IPS-11a (cell line): ENCODE measurements around the gene NHERF1.

ENCODE experiments used
- H3K4me3 ChIP-seq: one replicate; pipeline ENCODE4 v1.5.1; 2013; ENCODE audit warnings: low read depth, low read length, control low read depth

The NHERF1 gene

DNA sequence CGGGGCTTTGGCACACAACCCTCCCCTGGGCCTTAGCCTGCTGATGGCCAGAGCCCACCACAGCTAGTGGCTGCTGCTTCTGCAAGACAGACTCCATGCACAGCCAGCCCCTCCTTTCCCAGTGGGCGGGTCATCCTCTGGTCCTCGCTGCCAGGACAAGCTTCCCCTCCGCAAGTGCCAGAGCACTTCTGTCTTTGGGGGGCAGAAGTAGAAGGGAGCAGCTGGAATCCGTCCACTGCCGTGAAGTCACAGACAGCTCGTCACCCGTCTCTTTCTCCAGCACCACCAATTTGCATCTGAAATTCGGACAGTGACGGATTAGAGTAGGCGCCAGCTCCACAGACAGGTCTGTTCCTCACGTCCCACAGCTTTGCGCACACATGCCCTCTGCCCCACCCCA lies 59.0 kb downstream of the NHERF1 start:
- H3K4me3 ChIP-seq: no peak overlapping the region

DNA sequence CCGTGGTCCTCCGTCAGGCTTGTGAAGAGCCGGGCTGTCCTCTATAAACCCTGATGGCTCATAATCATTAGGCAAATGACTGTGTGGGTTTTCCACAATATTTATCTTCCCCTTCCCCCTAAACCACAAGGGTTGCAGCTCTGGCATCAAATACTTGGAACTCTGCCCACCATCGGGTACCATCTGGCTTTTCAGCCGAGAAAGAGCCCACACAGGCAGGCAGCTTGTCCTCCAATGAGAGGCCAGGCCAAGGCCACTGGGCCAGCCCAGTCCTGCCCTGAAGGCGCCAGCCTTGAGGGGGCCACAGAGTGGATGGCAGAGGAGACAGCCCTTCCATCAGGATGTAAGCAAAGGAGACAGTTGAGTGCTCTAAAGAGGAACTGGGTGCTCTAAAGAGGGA lies 59.5 kb downstream of the NHERF1 start:
- H3K4me3 ChIP-seq: no peak overlapping the region

DNA sequence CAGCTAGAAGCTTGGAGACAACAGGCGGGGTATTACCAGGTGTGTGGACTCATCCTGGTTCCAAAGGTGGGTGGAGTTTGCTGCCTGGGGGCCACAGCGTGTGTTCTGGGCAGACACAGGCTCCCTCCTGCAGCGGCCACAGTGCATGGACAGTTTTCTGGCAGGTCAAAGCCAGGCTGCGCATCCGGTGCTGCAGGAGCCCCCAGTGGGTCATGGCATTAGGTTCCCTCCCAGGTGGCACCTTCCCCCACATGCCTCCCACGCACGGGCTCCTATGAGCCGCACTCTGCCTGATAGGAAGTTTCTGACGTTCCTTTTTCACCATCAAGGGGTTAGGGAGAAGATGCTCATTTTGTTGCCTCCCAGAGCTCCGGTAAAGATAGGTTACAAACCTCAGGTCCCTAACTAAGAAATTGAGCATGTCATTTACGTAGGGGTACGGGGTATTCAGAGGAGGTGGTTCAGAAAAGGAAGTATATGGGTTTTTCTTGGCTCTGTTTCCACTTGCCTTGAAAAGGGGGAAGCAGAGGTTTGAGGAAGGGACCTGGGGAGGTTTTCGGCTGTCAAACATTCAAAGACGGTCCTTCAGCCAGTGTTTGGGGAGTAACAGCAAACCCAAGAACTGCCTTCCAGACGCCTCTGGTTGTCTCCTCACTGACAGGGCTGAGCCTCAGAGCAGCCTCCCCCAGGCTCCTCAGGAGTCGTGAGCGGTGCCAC lies 60.4 kb downstream of the NHERF1 start:
- H3K4me3 ChIP-seq: no peak overlapping the region

DNA sequence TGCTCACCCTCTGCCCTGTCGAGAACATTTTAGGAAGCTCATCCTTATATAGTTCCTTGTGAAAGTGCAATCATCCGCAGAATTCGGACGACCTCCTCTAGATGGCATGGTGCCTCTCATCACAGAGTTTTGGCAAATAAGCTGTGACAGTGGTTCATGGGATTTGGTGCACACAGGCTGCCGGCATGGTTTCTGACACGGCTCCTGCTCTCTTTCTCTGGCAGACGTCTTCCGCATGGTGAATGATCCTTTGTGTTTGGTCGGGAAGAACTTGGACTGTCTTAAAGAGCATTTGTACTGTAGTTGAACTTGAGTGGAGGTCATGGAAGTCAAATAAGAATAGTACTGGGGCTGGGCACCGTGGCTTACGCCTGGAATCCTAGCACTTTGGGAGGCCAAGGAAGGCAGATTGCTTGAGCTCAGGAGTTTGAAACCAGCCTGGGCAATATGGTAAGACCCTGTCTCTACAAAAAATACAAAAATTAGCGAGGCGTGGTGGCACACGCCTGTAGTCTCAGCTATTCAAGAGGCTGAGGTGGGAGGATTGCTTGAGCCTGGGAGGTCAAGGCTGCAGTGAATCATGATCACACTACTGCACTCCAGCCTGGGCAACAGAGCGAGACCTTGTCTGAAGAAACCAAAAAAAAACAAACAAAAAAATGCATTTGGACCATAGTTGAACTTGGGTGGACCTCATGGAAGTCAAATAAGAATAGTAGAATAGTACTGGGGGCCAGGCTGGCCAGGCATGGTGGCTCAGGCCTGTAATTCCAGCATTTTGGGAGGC lies 62.5 kb downstream of the NHERF1 start:
- H3K4me3 ChIP-seq: no peak overlapping the region

DNA sequence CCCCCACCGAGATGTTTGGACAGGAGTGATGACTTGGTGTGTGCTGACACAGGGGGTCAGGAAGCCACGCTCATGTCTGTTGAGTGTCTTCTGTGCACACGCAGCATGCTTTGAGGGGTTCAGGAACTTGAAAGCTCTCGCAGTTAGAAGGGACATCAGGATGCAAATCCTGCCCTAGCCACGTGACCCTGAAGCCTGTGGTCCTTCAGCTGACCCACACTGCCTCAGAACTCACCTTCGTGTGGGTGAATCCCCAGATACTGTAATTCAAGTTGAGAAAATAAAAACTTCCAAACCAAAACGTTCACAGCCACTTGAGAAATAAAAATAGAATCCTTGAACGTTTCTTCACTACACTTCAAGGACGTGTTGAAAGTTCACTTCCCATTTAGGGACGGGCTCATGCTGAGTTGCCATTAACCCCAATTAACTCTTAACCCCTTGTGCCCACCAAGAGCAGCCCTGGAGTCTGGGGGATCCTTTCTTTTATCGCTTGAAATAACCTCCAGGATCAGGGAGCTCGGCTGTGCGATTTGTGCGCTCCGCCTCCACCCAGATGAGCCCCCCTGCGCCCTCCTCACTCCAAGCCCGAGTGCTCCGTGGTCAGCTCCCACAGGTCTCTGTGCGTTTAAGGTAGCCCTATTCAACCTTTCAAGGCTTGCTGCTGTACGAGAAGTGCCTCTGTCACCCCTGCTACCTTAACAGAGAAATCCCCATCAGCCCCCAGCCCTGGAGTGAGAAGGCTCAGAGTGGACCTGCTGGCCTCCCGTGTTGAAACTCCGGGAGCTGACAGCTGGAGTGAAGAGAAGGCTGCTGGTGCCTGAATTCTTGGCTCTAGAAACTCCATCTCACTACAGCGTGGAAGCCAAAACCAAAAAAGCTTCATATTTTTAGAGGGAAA lies 63.9 kb downstream of the NHERF1 start:
- H3K4me3 ChIP-seq: no peak overlapping the region

DNA sequence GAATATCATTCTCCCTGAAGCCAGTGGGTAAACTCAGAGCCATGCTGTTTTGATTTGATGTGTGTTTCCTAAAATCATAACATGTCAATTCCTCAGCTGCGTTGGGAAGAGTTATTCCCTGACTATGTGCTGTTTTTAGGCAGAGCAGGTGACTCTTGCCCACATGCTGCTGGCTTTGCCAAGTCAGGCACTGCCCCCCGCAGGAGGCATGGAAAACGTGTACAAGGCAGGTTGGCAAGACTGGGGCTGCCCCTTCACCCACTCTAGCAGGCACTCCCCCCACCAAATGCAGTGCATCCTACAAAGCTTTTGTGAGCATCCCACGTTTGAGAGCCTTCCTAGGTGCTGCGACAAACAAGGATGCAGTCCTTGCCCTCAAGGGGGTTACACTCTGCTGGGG lies 66.0 kb downstream of the NHERF1 start:
- H3K4me3 ChIP-seq: no peak overlapping the region

DNA sequence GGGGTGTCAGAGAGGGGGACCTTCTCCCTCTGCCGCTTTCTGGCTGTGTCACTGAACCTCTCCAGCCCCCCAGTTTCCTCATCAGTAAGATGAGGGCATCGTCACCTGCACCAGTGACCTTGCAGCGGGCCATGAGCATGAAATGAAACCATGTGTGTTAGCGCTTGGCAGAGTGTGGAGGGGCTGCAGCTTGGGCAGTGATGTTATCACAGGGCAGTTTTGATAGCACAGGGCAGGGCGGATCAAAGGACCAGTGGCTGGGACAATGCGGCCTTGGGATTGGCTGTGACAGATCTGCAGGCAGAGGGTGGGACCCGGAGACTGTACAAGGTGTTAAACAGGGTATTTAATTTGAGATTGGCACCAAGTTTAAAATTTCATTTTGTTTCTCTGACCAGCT lies 66.6 kb downstream of the NHERF1 start:
- no peak overlapping the region for H3K4me3 ChIP-seq

DNA sequence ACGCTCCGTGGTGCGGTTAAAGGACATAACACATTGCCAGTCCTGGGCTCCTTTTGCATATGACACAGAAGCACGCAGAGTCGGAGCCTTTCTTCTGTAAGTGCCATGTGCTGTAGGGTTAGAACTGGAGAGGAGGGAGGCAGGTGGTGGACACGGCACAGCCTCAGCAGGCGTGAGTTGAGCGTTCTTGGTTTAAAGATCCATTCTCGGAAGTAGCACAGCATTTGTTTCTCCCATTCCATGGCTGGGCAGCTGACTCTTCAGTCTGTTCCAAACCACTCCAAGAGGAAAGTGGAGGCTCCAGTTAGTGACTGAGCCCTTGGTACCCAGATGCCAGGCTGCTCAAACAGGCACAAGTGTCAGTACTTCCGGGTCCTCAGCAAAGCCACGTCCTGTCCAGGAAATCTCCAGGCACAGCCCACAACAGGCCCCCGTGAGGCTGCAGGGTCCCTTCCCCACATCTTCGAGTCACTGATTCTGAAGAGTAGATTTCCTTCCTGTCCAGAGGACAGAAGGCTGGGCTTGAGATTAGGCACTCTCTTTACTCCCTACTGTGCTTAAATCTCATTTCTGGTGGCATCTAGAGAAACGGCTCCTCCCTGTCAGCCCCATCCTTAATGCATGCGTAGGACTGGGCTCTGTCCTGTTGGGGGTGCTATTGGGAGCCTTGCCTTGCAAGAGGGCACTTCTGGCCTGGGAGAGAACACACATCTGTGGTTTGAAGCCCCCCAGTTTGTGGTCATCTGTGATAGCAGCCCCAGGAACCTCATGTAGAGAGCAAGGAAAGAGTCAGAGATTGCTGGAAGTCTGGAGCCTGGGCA lies 67.3 kb downstream of the NHERF1 start:
- H3K4me3 ChIP-seq: no peak overlapping the region

DNA sequence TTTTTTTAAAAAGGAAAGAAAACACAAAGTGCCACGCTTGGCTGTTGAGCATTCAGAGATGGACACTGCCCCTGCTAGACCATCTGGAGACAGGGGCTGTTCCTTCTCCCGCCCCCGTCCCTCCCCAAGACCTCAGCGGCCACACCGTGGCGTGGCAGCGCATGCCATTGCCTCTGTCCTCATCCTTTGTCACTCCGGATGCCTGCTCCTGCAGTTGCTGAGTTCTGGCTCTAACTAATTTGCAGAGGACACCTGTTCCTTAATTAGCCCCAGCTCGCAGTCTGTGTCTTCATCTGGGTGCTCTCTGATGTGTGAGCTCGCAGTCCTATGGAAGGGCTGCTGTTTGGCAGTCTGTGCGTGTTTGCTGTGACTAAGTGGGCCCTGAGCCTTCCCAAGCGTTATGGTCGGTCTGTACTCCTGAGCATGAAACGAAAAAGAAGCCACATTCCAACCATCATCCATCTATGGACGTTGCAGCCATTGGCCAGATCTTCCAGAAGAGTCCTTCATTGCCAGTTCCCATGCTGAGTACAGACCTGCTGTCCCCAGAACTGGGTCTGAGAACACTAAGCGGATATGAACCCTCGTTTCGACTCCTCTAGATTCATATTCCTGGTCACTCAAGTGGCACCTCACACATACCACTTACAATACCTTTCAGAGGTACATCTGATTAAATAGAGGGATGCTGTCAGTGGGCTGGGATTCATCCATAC lies 68.6 kb downstream of the NHERF1 start:
- no peak overlapping the region for H3K4me3 ChIP-seq

DNA sequence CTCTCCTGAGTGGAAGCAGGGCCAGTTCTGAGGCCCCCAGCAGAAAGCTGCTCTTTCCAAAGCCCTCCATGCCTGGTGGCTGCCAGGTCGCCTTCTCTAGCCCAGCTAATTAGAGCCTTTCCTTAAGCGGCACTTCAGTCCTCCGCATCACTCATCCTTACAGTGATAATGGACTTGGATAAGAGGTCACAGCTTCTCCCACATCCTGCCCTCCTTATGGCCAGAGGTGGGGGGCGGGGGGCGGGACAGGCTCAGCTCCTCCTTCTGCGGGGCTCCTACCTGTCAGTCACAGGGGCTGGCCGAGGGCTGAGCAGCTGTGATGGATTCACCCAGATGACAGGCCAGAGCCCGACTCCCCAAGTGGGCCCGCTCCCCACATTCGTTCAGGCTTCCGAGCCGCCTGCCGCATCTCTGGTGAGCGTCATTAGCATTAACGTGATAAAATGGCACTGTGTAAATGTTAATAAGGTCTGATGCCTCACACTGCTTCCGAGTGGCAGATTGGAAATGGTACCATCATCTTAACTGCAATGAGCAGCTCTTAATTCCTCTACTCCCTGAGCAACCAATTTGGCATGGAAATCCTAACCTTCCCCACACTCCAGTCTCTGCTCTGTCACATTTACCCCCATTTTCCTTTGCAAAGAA lies 70.0 kb downstream of the NHERF1 start:
- H3K4me3 ChIP-seq: no peak overlapping the region
